ENCODE data around the gene NAB1. TPM values are rescaled to one million over a fixed set of nuclear protein-coding genes. Genes with fewer than 3 reads are reported as not detected.

The NAB1 gene
- total RNA-seq, 2 donors from 2014 or later, result 31.7 to 37.1 TPM

- DNase-seq, result no peak
- no peaks in the 10 kb centered on the region for H3K9me3 ChIP-seq
- no peak overlapping the region for H3K9ac ChIP-seq (ENCODE audit: low read depth in 2 of 2, low read length in 2 of 2)
- H3K4me1 ChIP-seq, result no peaks in the 10 kb centered on the region
- H3K36me3 ChIP-seq, result no peaks in the 10 kb centered on the region
- no peak overlapping the region for H3K27ac ChIP-seq
- no peaks in the 10 kb centered on the region for H3K27me3 ChIP-seq
- TF ChIP-seq, protein P1, sequence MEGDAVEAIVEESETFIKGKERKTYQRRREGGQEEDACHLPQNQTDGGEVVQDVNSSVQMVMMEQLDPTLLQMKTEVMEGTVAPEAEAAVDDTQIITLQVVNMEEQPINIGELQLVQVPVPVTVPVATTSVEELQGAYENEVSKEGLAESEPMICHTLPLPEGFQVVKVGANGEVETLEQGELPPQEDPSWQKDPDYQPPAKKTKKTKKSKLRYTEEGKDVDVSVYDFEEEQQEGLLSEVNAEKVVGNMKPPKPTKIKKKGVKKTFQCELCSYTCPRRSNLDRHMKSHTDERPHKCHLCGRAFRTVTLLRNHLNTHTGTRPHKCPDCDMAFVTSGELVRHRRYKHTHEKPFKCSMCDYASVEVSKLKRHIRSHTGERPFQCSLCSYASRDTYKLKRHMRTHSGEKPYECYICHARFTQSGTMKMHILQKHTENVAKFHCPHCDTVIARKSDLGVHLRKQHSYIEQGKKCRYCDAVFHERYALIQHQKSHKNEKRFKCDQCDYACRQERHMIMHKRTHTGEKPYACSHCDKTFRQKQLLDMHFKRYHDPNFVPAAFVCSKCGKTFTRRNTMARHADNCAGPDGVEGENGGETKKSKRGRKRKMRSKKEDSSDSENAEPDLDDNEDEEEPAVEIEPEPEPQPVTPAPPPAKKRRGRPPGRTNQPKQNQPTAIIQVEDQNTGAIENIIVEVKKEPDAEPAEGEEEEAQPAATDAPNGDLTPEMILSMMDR (IDR thresholded peaks at IDR 0.05), result no peak
- H3K4me3 ChIP-seq, result no peak overlapping the region
- intact Hi-C loops (cut with DNase I), result no loop called here
Measured at GRCh38 chr2:190659553-190659952, 10.7 kb downstream of the NAB1 start.

DNA sequence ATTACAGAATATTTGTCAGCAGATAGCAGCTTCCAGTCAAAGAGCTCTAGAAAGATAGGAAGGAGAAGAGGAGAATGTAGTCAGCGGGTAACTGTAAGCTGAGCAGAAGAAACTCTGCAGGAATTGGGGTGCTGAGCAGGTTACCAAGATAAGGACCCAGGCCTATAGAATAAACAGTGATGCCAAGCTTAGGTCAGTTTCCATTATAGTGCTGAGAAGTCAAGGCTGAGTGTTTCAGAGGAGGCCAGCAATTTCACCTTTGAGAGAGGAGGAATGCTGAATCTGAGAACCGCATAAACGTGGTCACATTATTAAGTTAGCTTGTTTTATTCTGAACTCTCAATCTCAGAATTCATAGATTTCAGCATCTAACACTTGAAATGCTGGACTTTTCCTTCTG lies 13.9 kb downstream of the NAB1 start:
- Histone ChIP-seq H3K4me1 (no peaks in the 10 kb centered on the region), H3K27ac (no peak overlapping the region), H3K9me3 (no peaks in the 10 kb centered on the region), H3K9ac (ENCODE audit: low read depth in 2 of 2, low read length in 2 of 2) (no peak overlapping the region), H3K4me3 (no peak overlapping the region), H3K27me3 (no peaks in the 10 kb centered on the region), H3K36me3 (no peaks in the 10 kb centered on the region)
- no peak for DNase-seq
- intact Hi-C loops (cut with DNase I), result no loop called here
- TF ChIP-seq, protein P1 (IDR thresholded peaks at IDR 0.05), result no peak

GRCh38 chr2:190663348-190663747 lies 14.5 kb downstream of the NAB1 start:
- no peak for DNase-seq
- TF ChIP-seq, protein P1 (IDR thresholded peaks at IDR 0.05), result no peak
- Histone ChIP-seq H3K27ac (no peak overlapping the region), H3K9me3 (no peaks in the 10 kb centered on the region), H3K4me1 (no peaks in the 10 kb centered on the region), H3K9ac (ENCODE audit: low read depth in 2 of 2, low read length in 2 of 2) (no peak overlapping the region), H3K36me3 (no peaks in the 10 kb centered on the region), H3K4me3 (no peak overlapping the region), H3K27me3 (no peaks in the 10 kb centered on the region)
- intact Hi-C loops (cut with DNase I), result no loop called here

GRCh38 chr2:190663839-190664238 lies 15.0 kb downstream of the NAB1 start:
- Histone ChIP-seq H3K9ac (ENCODE audit: low read depth in 2 of 2, low read length in 2 of 2) (no peak overlapping the region), H3K4me3 (no peak overlapping the region), H3K27me3 (no peaks in the 10 kb centered on the region), H3K9me3 (no peaks in the 10 kb centered on the region), H3K4me1 (no peaks in the 10 kb centered on the region), H3K36me3 (no peaks in the 10 kb centered on the region), H3K27ac (no peak overlapping the region)
- TF ChIP-seq, protein P1 (IDR thresholded peaks at IDR 0.05), result no peak
- no peak for DNase-seq
- intact Hi-C loops (cut with DNase I), result no loop called here

- Histone ChIP-seq H3K9ac (ENCODE audit: low read depth in 2 of 2, low read length in 2 of 2) (no peak overlapping the region), H3K27ac (no peak overlapping the region), H3K9me3 (no peaks in the 10 kb centered on the region), H3K4me3 (no peak overlapping the region), H3K4me1 (no peaks in the 10 kb centered on the region), H3K27me3 (no peaks in the 10 kb centered on the region), H3K36me3 (no peaks in the 10 kb centered on the region)
- intact Hi-C loops (cut with DNase I), result no loop called here
- DNase-seq, result no peak
- TF ChIP-seq, protein P1 (IDR thresholded peaks at IDR 0.05), result no peak
Measured at GRCh38 chr2:190664240-190664639, 15.4 kb downstream of the NAB1 start.

DNA sequence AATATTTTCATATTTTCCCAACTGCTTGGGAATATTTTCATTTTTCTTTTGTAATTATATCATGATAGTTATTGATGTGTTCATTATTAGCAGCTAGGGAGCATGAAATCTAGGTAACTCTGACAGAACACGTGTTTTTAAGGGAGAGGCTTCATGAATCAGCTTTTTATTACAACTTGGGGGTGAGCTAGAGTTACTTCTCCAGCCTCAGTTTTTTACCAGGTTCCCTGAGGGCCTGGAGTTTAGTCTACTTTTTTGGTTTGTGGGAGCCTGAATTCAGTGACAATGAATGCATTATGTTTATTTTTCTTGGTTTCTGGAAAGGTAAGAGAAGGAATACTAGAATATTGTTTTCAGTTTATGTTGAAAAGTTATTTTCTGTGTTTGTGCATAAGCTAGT lies 18.0 kb downstream of the NAB1 start:
- Histone ChIP-seq H3K4me1 (no peaks in the 10 kb centered on the region), H3K9me3 (no peaks in the 10 kb centered on the region), H3K4me3 (no peak overlapping the region), H3K27me3 (no peaks in the 10 kb centered on the region), H3K9ac (ENCODE audit: low read depth in 2 of 2, low read length in 2 of 2) (no peak overlapping the region), H3K36me3 (peaks cover 4% of the 10 kb centered on the region), H3K27ac (no peak overlapping the region)
- intact Hi-C loops (cut with DNase I), result no loop called here
- TF ChIP-seq, protein P1 (IDR thresholded peaks at IDR 0.05), result no peak
- no peak for DNase-seq

All from colonic mucosa (tissue), 4 donors.